WERI-Rb-1 (cell line): Measurements from ENCODE around the gene FGL2.
"Not testable (repeated sequence)": the region's sequence is repeated elsewhere in the genome, so short reads cannot be mapped to it uniquely, and the experiment has no call there.

Experiments
- DNase-seq: peaks from one replicate; pipeline ENCODE4 v3.0.0-alpha.2; 2020
- H3K27ac ChIP-seq: fragments of 250-450 bp; sonication (Bioruptor Pico); 2 replicates; pipeline ENCODE4 v1.5.1; 2020; ENCODE audit warnings: mild to moderate bottlenecking, moderate library complexity
- H3K27me3 ChIP-seq: fragments of 250-450 bp; sonication (Bioruptor Pico); 2 replicates; pipeline ENCODE4 v1.5.1; 2021; ENCODE audit warnings: mild to moderate bottlenecking, low read depth, moderate library complexity; ENCODE audit not compliant: insufficient read depth, severe bottlenecking
- H3K36me3 ChIP-seq: fragments of 250-450 bp; sonication (Bioruptor Pico); 2 replicates; pipeline ENCODE4 v1.5.1; 2020; ENCODE audit warnings: mild to moderate bottlenecking, moderate library complexity
- H3K4me3 ChIP-seq: 2 replicates; pipeline ENCODE4 v1.5.1; 2011; ENCODE audit warnings: low read depth, mild to moderate bottlenecking, control low read depth, low read length
- H3K9me3 ChIP-seq: fragments of 250-450 bp; sonication (Bioruptor Pico); 2 replicates; pipeline ENCODE4 v1.5.1; 2021; ENCODE audit warnings: mild to moderate bottlenecking, moderate library complexity; ENCODE audit not compliant: severe bottlenecking
- CTCF ChIP-seq: IDR thresholded peaks from 2 replicates; pipeline ENCODE4 v1.5.1; 2011; ENCODE audit warnings: low read depth, mild to moderate bottlenecking, control low read depth, inconsistent platforms, low read length

Gene FGL2

GRCh38 chr7:77232467-77232866, 32.8 kb upstream of the FGL2 start:
- Histone ChIP-seq H3K27ac (no peak overlapping the region), H3K9me3 (no peaks in the 10 kb centered on the region), H3K36me3 (no peaks in the 10 kb centered on the region), H3K27me3 (no peaks in the 10 kb centered on the region), H3K4me3 (no peak overlapping the region)
- TF ChIP-seq CTCF: no peak
- DNase-seq: no peak

GRCh38 chr7:77228795-77229194, 29.2 kb upstream of the FGL2 start:
- H3K27ac ChIP-seq, H3K9me3 ChIP-seq, DNase-seq, H3K36me3 ChIP-seq, H3K27me3 ChIP-seq, H3K4me3 ChIP-seq: not testable (repeated sequence)

- TF ChIP-seq CTCF: no peak
- Histone ChIP-seq H3K36me3 (no peaks in the 10 kb centered on the region), H3K9me3 (no peaks in the 10 kb centered on the region), H3K4me3 (no peak overlapping the region), H3K27ac (no peak overlapping the region), H3K27me3 (no peaks in the 10 kb centered on the region)
- DNase-seq: no peak
Measured at GRCh38 chr7:77226357-77226839, 26.8 kb upstream of the FGL2 start.

- no peaks in the 10 kb centered on the region for H3K36me3 ChIP-seq
- H3K9me3 ChIP-seq: peaks cover 2% of the 10 kb centered on the region
- no peak overlapping the region for H3K4me3 ChIP-seq
- DNase-seq: no peak
- no peak for TF ChIP-seq CTCF
- H3K27me3 ChIP-seq: no peaks in the 10 kb centered on the region
- no peak overlapping the region for H3K27ac ChIP-seq
Measured at GRCh38 chr7:77223261-77223660, 23.6 kb upstream of the FGL2 start.

- H3K36me3 ChIP-seq: no peaks in the 10 kb centered on the region
- DNase-seq: no peak
- H3K27ac ChIP-seq: no peak overlapping the region
- H3K4me3 ChIP-seq: no peak overlapping the region
- H3K9me3 ChIP-seq: peaks cover 2% of the 10 kb centered on the region
- TF ChIP-seq CTCF: no peak
- no peaks in the 10 kb centered on the region for H3K27me3 ChIP-seq
Measured at GRCh38 chr7:77222819-77223218, 23.2 kb upstream of the FGL2 start.

- DNase-seq: no peak
- Histone ChIP-seq H3K36me3 (no peaks in the 10 kb centered on the region), H3K27ac (no peak overlapping the region), H3K27me3 (no peaks in the 10 kb centered on the region), H3K4me3 (no peak overlapping the region), H3K9me3 (peaks cover 2% of the 10 kb centered on the region)
- TF ChIP-seq CTCF: no peak
Measured at GRCh38 chr7:77222065-77222464, 22.4 kb upstream of the FGL2 start.

- H3K27ac ChIP-seq, H3K27me3 ChIP-seq, H3K4me3 ChIP-seq, H3K9me3 ChIP-seq, H3K36me3 ChIP-seq, DNase-seq: not testable (repeated sequence)
Measured at GRCh38 chr7:77219701-77220331, 20.2 kb upstream of the FGL2 start.
